ENCODE results near the gene FLT1.

The FLT1 gene

DNA sequence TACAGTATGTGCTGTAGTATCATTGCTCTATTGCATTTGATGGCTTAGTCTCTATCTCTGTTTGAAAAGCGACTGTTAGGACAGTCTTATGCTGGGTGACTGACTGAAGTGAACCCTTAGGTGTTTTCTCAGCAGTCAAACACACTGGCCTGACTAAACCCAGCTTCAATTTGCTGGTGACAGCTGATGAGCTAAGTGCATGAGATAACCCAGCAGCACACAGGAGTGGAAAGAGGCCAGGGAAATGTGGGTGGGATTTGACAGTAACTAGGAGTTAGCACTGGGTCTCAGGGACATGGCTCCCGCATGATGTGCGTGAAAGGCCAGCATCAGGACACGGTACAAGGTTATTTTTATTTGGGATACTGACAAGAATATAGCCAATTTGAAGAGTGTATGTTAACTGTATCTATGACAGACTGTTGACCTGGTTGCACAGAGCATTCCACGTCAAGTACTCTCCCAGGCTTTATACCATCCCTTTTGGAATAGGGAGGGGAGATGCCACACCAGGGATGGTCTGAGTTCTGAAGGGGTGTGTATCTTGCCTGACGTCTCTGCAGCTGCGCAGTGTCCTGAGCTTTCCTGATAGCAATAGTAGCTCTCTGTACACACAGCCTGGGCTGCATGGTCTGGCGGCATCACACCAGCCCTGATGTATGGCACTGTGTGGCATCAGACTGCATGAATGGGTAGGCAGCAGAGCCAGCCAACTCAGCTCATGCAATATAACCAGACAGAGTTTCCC is 144.8 kb downstream of the FLT1 start:
- H3K4me1 ChIP-seq, result no peaks in the 10 kb centered on the region
- H3K36me3 ChIP-seq (replicated peaks), result no peaks in the 10 kb centered on the region
- no peaks in the 10 kb centered on the region for H3K27me3 ChIP-seq (ENCODE audit: low read depth)
- H3K4me3 ChIP-seq, result no peak overlapping the region
- no peak for DNase-seq (ENCODE audit: low spot score in 2 of 2)
- no peaks in the 10 kb centered on the region for H3K9me3 ChIP-seq
- in situ Hi-C loops (cut with MboI; ENCODE audit: low sequenced_read_pairs), result no loop called here

DNA sequence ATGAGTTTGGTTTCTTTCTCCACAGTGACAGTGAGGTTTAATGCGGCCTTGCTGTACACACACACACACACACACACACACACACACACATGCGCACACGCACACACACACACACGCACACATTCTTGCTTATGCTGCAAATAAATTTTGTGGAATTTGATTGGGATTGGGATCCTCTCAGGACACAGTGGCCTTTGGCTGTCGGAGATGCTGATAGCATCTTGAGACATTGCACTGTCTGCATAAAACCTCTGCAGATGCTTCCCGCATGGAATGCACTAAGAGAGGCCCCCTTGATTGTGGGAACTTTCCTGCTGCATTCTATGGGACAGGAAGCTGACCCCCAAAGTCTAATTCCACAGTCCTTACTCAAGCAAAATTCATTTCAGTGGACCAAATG is 145.6 kb downstream of the FLT1 start:
- no peaks in the 10 kb centered on the region for H3K36me3 ChIP-seq (replicated peaks)
- in situ Hi-C loops (cut with MboI; ENCODE audit: low sequenced_read_pairs), result no loop called here
- no peaks in the 10 kb centered on the region for H3K27me3 ChIP-seq (ENCODE audit: low read depth)
- no peaks in the 10 kb centered on the region for H3K9me3 ChIP-seq
- DNase-seq (ENCODE audit: low spot score in 2 of 2), result no peak
- no peaks in the 10 kb centered on the region for H3K4me1 ChIP-seq
- no peak overlapping the region for H3K4me3 ChIP-seq

DNA sequence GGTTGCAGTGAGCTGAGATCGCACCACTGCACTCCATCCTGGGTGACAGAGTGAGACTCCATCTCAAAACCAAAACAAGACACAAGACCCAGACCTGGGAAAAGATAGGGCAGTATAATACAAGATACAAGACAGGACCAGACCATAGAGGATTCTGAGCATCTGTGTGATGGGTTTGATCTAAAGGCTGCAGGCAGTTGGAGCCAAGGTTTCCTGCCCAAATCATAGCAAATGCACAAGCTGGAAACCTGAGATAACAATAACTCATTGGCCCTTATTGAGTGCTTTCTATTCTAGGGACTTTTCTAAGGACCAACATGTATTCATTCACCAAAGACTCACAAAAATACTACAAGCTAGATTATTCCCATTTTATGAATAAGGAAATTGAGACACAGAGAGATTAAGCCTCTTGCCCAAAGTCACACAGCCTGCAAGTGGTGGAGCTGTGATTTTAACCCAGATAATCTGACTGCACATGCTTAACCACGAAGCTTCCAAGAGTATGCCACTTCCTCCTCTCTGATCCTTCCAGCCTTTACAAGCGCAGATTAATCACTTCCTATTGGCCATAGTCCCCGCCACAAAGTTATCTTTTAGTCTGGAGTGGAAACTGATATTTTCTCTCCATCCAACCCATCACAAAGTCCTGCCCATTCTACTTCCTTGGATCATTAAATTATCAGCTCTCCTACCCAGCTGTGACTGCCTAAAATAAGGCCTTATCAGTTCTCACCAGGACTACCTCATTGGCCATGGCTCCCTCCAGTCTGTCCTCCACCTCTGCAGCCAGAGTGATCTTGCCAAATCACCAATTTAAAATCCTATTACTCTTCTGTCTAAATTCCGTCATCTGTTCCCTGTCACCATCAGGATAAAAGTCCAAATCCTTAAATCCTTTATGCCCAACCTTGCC is 147.2 kb downstream of the FLT1 start:
- no peaks in the 10 kb centered on the region for H3K4me1 ChIP-seq
- H3K4me3 ChIP-seq, result no peak overlapping the region
- H3K27me3 ChIP-seq (ENCODE audit: low read depth), result no peaks in the 10 kb centered on the region
- in situ Hi-C loops (cut with MboI; ENCODE audit: low sequenced_read_pairs), result no loop called here
- H3K36me3 ChIP-seq (replicated peaks), result no peaks in the 10 kb centered on the region
- no peaks in the 10 kb centered on the region for H3K9me3 ChIP-seq
- no peak for DNase-seq (ENCODE audit: low spot score in 2 of 2)

DNA sequence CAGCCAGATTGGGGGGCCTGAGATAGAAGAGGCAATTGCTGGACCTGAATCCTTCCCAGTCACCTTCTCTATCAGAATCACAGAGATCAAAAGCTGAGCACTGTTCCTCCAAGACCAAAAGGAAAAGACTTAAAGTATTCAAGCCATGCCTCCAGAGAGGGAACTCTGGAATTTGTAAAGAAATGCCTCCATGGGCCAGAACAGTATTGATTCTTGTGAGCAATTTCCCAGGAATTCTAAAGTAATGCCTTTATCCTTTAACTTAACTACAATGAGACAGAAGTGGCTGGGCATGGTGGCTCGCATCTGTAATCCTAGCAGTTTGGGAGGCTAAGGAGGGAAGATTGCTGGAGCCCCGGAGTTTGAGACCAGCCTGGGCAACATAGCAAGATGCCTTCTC is 148.8 kb downstream of the FLT1 start:
- no peak overlapping the region for H3K4me3 ChIP-seq
- H3K9me3 ChIP-seq, result no peaks in the 10 kb centered on the region
- H3K36me3 ChIP-seq (replicated peaks), result no peaks in the 10 kb centered on the region
- no peaks in the 10 kb centered on the region for H3K4me1 ChIP-seq
- in situ Hi-C loops (cut with MboI; ENCODE audit: low sequenced_read_pairs), result no loop called here
- H3K27me3 ChIP-seq (ENCODE audit: low read depth), result no peaks in the 10 kb centered on the region
- no peak for DNase-seq (ENCODE audit: low spot score in 2 of 2)

DNA sequence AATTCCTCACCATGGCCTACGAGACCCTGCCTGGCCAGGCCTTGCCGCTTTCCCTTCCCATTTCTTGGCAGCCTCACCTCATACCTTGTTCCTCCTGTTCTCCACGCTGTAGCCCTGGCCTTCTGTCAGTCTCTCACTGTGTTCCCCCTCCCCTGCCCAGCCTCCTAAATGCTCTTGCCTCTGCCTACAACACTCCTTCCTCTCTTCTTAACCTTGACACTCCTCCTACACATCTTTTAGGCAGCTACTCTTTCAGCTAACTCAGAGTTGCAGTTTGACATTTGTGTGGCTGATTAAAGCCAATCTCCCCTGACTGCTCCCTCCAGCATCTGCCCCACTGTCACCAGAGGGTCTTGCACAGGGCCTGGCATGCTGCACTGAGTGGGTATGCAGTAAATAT is 150.8 kb downstream of the FLT1 start:
- in situ Hi-C loops (cut with MboI; ENCODE audit: low sequenced_read_pairs), result no loop called here

DNA sequence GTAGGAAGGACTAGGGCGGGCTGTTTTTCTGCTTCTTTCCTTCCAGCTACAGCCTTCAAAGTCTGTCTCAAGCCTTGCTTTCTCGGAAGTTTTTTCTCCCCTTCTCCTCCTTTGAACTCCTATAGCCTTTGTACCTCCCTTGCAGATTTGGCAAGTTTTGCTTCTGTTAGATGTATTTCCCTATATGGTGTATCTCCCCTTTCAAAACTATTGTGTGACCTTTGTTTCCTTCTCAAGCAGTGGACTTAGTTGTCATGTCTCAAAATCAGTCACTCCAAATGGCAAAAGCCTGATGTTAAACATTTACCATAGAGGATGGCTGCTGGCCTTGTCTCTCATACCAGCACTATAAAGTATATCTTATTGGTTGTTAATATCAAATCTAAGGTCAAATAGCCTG is 152.7 kb downstream of the FLT1 start:
- 0 out of 2 replicates have a peak, but pooled peaks cover 3% of the 10 kb centered on the region for H3K4me1 ChIP-seq
- no peaks in the 10 kb centered on the region for H3K27me3 ChIP-seq (ENCODE audit: low read depth)
- no peaks in the 10 kb centered on the region for H3K9me3 ChIP-seq
- DNase-seq (ENCODE audit: low spot score in 2 of 2), result no peak
- in situ Hi-C loops (cut with MboI; ENCODE audit: low sequenced_read_pairs), result no loop called here
- H3K4me3 ChIP-seq, result no peak overlapping the region
- H3K36me3 ChIP-seq (replicated peaks), result no peaks in the 10 kb centered on the region

More for the DNA sequence above, 150.8 kb downstream of the FLT1 start:
- DNase-seq (ENCODE audit: low spot score in 2 of 2), result no peak
- Histone ChIP-seq H3K4me1 (0 out of 2 replicates have a peak, but pooled peaks cover 3% of the 10 kb centered on the region), H3K9me3 (no peaks in the 10 kb centered on the region), H3K4me3 (no peak overlapping the region), H3K36me3 (replicated peaks) (no peaks in the 10 kb centered on the region), H3K27me3 (ENCODE audit: low read depth) (no peaks in the 10 kb centered on the region)

DNA sequence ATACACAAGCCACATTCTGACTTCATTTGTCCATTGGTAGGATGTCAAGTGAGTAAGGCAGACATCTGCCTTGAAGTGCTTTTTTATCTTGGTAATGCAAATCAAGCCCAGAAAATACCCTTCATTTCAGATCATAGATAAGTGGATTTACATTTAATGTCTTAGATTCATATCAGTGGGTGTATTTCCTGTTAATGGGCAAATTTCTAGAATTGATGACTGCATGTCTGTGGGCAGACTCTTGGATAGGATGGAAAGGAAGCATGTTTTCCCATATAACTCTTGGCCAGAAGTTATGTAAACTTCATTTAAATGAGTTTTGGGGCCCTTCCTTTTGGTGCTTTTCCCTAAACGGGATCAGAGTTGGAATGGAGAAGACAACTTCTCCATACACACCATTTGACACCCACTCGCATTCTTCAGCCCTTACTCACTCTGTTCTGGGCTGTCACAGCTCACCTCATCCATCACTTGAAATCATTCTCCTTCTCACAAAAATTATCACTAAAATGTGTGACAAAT is 154.6 kb downstream of the FLT1 start:
- DNase-seq (ENCODE audit: low spot score in 2 of 2), result no peak
- in situ Hi-C loops (cut with MboI; ENCODE audit: low sequenced_read_pairs), result no loop called here
- Histone ChIP-seq H3K9me3 (no peaks in the 10 kb centered on the region), H3K36me3 (replicated peaks) (no peaks in the 10 kb centered on the region), H3K4me1 (0 out of 2 replicates have a peak, but pooled peaks cover 3% of the 10 kb centered on the region), H3K27me3 (ENCODE audit: low read depth) (no peaks in the 10 kb centered on the region), H3K4me3 (no peak overlapping the region)

DNA sequence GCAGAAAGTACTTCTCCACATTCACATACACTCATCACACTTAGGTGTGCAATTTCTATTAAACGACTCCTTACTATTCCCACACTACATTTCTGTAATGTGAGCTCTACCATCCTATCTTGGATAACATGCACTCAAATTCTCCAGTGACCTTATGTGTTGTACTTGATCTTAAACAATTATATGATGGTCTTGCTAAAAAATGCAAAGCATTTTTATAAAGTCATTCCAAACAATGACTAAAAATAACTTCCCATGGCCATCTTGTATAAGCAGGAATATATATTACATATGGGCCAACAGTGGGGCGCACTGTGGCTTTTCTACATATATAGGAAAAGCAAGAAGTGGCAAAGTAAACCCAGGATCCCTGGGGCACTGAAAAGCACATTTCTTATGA is 155.5 kb downstream of the FLT1 start:
- Histone ChIP-seq H3K9me3 (no peaks in the 10 kb centered on the region), H3K4me3 (no peak overlapping the region), H3K36me3 (replicated peaks) (no peaks in the 10 kb centered on the region), H3K27me3 (ENCODE audit: low read depth) (no peaks in the 10 kb centered on the region), H3K4me1 (0 out of 2 replicates have a peak, but pooled peaks cover 3% of the 10 kb centered on the region)
- in situ Hi-C loops (cut with MboI; ENCODE audit: low sequenced_read_pairs), result no loop called here
- no peak for DNase-seq (ENCODE audit: low spot score in 2 of 2)

DNA sequence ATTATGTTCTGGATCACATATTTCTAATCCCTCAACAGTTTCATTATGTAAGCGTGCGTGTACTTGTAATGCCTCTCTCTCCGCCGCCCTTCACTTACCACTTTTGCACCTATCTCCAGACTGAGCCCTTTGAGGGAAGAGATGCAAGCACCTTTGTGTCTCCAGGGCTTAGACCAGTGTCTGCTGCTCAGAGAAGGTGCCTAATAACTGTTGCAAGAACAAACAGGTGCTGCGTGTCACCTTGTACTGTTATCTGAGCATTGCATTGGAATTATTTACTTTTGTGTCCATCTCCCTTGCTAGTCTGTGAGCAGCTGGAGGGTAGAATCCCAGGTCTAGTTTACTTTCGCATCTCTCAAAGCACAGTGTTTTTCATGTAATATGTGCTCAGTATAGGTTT is 156.2 kb downstream of the FLT1 start:
- Histone ChIP-seq H3K9me3 (no peaks in the 10 kb centered on the region), H3K4me1 (0 out of 2 replicates have a peak, but pooled peaks cover 3% of the 10 kb centered on the region), H3K4me3 (no peak overlapping the region), H3K36me3 (replicated peaks) (no peaks in the 10 kb centered on the region), H3K27me3 (ENCODE audit: low read depth) (0 out of 2 replicates have a peak, but pooled peaks cover 3% of the 10 kb centered on the region)
- DNase-seq (ENCODE audit: low spot score in 2 of 2), result no peak
- in situ Hi-C loops (cut with MboI; ENCODE audit: low sequenced_read_pairs), result no loop called here

DNA sequence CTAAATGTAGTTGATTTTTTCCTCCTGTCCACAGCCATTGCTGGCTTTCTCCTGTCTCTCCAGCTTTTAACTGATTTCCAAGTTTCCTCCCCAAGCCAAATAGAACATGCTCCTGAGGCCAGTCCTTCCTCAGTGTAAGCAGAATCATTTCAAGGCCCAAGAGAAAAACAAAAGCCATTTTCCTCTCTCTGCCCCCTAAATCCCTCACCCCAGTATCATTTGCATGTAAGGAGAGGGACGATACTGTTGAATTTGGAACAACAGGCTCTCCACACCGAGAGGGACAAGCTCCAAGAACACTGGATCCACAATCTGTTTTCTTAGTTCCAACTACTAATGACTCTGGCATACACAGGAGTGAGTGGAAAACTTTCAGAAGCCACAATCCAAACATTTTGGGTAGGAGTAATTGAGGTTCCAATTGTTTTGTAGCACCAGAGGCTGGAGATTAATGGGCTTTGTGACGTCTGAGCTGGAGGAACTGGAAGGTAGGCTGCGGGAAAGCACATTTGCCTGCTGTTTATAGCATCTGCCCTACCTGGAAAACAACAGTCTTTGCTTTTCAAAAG is 156.8 kb downstream of the FLT1 start:
- Histone ChIP-seq H3K4me1 (0 out of 2 replicates have a peak, but pooled peaks cover 3% of the 10 kb centered on the region), H3K4me3 (no peak overlapping the region), H3K9me3 (no peaks in the 10 kb centered on the region), H3K27me3 (ENCODE audit: low read depth) (0 out of 2 replicates have a peak, but pooled peaks cover 3% of the 10 kb centered on the region), H3K36me3 (replicated peaks) (no peaks in the 10 kb centered on the region)
- in situ Hi-C loops (cut with MboI; ENCODE audit: low sequenced_read_pairs), result no loop called here
- no peak for DNase-seq (ENCODE audit: low spot score in 2 of 2)

DNA sequence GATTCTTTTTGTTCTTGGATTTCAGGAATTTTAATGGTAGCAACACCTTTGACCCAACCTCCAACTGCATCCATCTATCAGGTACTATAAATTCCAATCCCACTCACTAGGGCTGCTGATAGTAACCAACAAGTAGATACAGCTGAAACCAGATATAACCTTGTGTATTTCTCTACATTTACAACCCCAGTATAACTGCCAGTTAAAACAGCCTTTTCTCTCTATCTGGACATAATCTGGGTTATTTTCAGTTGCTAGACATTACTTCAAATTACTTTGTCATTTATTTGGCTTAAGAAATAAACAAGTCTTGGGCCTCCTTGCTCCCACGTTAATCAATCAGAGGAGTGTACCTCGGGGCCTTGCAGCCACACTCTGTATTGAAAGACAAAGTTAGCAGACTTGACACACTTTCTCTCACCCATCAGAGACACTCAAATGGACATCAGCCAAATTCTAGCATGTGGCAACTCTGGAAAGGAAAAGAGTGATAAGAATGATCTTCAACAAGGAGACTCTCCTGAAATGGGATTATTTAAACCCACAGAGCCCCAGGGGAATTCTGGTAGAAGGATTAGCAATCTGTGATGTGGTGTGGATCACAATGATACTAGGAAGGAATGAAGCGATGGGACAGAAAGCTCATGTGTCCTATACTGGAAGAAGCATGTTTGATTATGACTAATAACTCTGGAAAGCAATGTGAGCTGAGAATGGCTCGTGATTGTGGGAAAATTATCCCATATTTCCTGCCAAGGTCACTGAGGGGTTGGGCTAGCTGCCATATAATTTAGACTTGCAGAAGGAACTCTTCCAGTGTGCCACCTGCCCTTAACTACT is 157.5 kb downstream of the FLT1 start:
- in situ Hi-C loops (cut with MboI; ENCODE audit: low sequenced_read_pairs), result no loop called here
- H3K27me3 ChIP-seq (ENCODE audit: low read depth), result 0 out of 2 replicates have a peak, but pooled peaks cover 3% of the 10 kb centered on the region
- no peak for DNase-seq (ENCODE audit: low spot score in 2 of 2)
- no peaks in the 10 kb centered on the region for H3K36me3 ChIP-seq (replicated peaks)
- 0 out of 2 replicates have a peak, but pooled peaks cover 3% of the 10 kb centered on the region for H3K4me1 ChIP-seq
- no peak overlapping the region for H3K4me3 ChIP-seq
- no peaks in the 10 kb centered on the region for H3K9me3 ChIP-seq

DNA sequence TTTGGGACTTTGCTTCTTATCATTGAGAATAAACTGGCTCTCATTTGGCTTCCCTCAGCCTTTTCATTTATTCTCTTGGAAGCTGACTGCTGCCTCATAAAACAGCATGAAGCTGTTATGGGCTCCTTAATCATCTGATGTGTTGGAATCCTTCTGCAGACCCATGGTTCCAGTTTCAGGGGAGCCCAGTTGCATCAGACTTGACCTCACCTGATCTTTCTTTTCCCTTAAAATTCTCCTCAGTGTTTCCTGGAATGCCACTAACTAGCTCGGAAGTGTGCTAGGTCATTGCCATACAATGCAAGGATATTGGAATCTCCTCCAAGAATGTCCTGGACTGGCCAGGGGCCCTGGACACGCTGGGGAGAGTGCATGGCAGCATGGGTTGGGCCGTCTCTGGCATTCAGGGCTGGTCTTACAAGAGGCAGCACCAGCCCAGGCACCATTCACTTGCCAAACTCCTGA is 158.7 kb downstream of the FLT1 start:
- in situ Hi-C loops (cut with MboI; ENCODE audit: low sequenced_read_pairs), result no loop called here

More for the DNA sequence above, 158.7 kb downstream of the FLT1 start:
- no peaks in the 10 kb centered on the region for H3K36me3 ChIP-seq (replicated peaks)
- H3K4me3 ChIP-seq, result no peak overlapping the region
- DNase-seq (ENCODE audit: low spot score in 2 of 2), result no peak
- 0 out of 2 replicates have a peak, but pooled peaks cover 3% of the 10 kb centered on the region for H3K4me1 ChIP-seq
- H3K9me3 ChIP-seq, result no peaks in the 10 kb centered on the region
- H3K27me3 ChIP-seq (ENCODE audit: low read depth), result 0 out of 2 replicates have a peak, but pooled peaks cover 3% of the 10 kb centered on the region
